Erythroblast (primary cell): Measurements from ENCODE around the gene BORCS8.

ENCODE experiments used
- GATA1 ChIP-seq: IDR thresholded peaks from 2 replicates; pipeline ENCODE4 v1.6.1; 2011; ENCODE audit warnings: low read depth, mild to moderate bottlenecking, control low read depth, low read length, moderate library complexity
- POLR2A ChIP-seq: IDR thresholded peaks from 2 replicates; pipeline ENCODE4 v1.6.1; 2011; ENCODE audit warnings: mild to moderate bottlenecking, low read length

DNA sequence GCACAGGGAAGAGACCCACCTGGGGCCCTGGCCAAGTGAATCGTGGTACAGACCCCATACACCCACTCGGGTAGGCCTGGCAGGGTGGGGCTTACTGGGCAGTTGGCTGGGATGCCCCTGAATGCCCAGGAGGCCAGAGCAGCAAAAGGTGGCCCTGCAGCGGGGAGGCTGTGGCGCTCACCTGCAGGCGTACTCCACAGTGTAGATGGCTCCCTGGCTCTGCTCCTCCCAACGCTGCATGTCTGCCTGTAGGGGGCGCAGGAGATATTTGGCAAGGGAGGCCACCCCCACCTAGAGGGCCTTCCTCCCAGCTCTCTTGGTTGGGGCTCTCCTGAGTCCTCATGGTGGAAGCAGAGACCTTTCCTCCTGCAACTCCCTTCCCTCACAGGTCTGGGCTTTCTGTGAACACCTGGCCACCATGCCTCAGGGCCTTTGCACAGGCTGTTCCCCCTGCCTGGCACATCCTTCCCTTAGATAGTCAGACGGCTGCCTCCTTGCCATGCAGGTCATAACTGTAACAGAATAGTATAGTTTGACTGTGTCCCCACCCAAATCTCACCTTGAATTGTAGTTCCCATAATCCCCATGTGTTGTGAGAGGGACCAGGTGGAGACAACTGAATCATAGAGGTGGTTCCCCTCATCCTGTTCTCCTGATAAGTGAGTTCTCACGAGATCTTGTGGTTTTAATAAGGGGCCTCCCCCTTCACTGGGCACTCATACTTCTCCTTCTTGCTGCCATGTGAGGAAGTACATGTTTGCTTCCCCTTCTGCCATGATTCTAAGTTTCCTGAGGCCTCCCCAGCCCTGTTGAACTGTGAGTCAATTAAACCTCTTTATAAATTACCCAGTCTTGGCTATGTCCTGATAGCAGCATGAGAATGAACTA lies 5.9 kb downstream of the BORCS8 start:
- TF ChIP-seq POLR2A, result no peak
- no peak for TF ChIP-seq GATA1
